Dermis blood vessel endothelial cell (primary cell): Measurements from ENCODE around the gene HERC2. TPM values are rescaled to one million over a fixed set of nuclear protein-coding genes. Genes with fewer than 3 reads are reported as not detected.
"Not testable (repeated sequence)": the region's sequence is repeated elsewhere in the genome, so short reads cannot be mapped to it uniquely, and the experiment has no call there.

ENCODE experiments used
- DNase-seq: peaks from one replicate; pipeline ENCODE4 v3.0.0; 2010
- total RNA-seq: library from RNA; depleted of rRNA; stranded (reverse); fragments of >200 nt; gene quantifications from 2 replicates; pipeline ENCODE4 v1.2.3, GENCODE V29; 2014

The HERC2 gene, protein sequence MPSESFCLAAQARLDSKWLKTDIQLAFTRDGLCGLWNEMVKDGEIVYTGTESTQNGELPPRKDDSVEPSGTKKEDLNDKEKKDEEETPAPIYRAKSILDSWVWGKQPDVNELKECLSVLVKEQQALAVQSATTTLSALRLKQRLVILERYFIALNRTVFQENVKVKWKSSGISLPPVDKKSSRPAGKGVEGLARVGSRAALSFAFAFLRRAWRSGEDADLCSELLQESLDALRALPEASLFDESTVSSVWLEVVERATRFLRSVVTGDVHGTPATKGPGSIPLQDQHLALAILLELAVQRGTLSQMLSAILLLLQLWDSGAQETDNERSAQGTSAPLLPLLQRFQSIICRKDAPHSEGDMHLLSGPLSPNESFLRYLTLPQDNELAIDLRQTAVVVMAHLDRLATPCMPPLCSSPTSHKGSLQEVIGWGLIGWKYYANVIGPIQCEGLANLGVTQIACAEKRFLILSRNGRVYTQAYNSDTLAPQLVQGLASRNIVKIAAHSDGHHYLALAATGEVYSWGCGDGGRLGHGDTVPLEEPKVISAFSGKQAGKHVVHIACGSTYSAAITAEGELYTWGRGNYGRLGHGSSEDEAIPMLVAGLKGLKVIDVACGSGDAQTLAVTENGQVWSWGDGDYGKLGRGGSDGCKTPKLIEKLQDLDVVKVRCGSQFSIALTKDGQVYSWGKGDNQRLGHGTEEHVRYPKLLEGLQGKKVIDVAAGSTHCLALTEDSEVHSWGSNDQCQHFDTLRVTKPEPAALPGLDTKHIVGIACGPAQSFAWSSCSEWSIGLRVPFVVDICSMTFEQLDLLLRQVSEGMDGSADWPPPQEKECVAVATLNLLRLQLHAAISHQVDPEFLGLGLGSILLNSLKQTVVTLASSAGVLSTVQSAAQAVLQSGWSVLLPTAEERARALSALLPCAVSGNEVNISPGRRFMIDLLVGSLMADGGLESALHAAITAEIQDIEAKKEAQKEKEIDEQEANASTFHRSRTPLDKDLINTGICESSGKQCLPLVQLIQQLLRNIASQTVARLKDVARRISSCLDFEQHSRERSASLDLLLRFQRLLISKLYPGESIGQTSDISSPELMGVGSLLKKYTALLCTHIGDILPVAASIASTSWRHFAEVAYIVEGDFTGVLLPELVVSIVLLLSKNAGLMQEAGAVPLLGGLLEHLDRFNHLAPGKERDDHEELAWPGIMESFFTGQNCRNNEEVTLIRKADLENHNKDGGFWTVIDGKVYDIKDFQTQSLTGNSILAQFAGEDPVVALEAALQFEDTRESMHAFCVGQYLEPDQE (N-terminal part only)
- total RNA-seq = 64.0 and 102 TPM in 2 replicates

DNA sequence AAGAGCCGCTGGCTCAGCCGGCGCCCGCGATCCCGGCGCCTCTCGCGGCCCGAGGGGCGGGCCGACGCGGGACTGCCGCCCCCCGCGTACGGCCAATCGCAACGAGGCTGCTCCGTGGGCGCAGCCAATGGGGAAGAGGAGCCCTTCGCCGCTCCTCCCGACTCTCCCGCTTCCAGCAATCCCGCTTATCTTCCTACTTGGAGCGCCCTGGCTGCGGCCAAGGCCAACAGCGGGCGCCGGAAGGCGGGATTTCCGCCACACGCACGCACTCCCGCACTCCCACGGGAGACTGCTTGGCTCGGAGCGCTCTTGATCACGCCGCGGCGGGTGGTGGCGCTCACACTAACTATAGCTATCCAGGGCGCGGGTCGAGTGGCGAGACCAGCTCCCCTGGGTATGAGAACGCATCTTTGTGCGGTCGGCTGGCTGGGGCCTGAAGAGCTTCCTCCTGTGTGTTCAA, at the start of gene HERC2:
TSS of gene HERC2 (minus strand) at position 51 of the 460 bp plus-strand sequence. CDS start 746 bp downstream, outside the sequence.
- not testable (repeated sequence) for DNase-seq

DNA sequence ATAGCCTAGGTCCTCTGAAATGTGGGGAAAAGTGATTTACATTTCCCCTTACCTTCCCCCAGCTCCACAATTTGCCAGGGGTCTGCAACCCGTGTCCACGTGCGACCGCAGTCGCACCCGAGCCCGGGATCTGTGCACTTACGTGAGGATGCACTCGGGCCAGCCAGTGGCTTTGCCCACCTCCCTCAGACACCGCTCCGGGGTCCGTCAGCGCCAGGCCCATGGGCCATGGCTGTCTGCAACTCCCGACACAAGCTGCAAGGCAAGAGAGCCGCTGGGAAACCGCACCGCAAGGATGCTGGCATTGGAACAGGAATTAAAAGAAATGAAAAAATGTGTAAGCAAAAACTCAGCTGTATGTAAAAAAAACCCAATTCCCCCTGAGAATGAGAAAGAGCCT, 43.5 kb upstream of the HERC2 start:
- DNase-seq = not testable (repeated sequence)

DNA sequence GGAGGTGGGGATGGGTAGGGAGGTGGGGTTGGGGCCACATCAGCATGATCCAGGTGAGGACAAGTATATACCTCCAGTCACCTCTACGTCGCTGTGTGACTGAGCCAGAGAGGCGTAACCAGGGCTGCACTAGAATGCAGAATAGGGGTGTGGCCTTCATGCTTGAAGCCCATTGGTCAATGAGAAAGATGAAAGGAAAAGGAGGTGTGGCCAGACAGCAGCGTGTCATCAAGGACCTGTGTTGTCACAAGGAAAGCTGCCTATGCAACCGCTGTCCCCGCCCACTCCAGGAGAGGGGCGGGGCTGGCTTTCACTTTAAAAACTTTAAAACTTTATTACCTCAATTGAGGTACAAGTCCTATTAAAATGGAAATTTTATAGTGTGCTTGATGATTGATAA, 36.0 kb upstream of the HERC2 start, which contains the start of gene GOLGA6L24:
TSS of gene GOLGA6L24 (minus strand) at position 101 of the 400 bp plus-strand sequence. CDS start at position 40, 61 bp downstream.
- DNase-seq = not testable (repeated sequence)

DNA sequence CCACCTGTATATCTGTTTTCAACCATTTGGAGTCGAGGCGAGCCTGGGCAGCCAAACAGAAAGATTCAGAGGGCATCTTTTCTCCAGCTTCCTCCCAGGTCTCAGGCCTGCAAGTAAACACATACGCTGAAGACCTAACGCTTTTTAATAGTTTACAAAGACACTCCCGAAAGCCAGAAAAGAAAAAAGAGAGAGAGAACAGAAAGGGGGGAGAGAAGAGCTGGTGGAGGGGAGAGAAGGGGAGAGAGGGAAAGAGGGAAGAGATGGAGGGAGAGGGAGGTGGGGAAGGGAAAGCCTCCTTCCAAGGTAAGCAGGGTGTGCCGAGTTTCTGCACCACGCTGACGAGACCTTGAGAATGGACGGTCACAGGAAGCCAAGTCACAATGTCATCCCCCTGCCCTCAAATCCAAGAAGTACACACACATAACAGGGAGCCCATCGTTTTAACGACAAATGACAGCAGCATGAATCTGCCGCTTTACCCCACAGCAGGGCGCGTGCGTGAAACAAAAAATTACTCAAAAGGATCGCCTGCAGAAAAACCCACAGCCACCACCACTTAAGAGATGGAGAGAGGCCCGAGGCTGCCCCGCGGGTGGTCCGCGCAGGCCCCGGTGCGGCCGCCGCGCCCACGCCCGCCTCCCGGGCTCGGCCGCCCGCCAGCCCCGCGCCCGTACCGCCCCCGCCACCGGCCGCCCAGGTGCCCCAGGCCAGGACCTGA, 461 bp downstream of the HERC2 start:
- DNase-seq = not testable (repeated sequence)

DNA sequence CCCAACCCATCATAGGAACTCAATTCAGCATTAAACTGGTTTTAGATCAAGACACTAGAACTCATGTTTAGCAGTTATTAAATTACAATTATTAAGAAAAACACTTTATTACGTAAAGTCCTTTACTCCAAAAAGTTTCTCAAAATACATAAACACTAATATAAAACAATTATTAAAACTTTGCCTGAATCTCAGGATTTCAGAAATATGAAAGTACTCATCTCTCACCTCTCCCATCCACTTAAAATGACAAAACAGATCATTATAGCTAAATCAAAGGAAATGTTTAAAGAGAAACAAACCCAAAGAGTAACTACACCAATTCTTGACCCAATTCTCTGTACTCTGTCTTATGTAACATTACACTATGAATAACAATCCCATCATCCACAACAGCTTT, 2.3 kb downstream of the HERC2 start:
- DNase-seq = not testable (repeated sequence)

DNA sequence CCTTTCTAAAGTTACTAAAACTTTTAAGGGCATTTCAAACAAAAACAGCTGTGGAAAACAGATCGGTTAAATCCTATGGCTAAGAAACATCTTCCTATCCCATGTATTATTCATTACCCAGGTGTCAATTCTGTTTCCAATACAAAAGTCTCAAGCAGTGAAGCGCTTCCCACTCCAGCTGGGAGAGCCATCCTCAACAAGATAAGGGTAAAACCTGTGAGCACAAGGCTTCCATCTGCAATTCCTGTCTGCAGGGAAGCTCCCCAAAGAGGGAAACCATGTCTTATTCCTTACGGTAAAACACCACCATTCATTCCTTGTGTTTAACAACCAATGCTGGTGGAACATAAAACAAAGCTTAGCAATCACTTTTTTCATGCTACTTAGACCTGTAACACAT, 3.2 kb downstream of the HERC2 start:
- not testable (repeated sequence) for DNase-seq

DNA sequence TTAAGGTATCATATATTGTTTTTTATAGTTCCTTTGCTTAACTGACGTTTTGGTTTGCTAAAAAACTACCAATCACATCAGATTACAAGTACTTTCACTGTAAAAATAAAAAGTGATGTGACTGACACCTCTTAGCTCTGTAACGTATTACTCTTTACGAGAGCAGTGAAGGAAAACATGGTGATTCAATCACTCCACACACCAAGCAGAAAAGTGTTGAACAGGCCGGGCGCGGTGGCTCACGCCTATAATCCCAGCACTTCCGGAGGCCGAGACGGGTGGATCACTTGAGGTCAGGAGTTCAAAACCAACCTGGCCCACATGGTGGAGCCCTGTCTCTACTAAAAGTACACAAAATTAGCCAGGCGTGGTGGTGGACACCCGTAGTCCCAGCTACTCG, 3.9 kb downstream of the HERC2 start:
- DNase-seq = not testable (repeated sequence)

DNA sequence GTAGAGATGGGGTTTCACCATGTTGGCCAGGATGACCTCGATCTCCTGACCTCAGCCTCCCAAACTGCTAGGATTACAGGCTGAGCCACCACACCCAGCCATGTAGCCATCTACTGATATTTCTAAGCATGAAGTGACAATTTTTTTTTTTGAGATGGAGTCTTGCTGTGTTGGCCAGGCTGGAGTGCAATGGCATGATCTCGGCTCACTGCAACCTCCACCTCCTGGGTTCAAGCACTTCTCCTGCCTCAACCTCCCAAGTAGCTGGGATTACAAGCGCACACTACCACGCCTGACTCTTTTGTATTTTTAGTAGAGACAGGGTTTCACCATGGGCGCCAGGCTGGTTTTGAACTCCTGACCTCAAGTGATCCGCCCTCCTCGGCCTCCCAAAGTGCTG, 5.0 kb downstream of the HERC2 start:
- DNase-seq = not testable (repeated sequence)

DNA sequence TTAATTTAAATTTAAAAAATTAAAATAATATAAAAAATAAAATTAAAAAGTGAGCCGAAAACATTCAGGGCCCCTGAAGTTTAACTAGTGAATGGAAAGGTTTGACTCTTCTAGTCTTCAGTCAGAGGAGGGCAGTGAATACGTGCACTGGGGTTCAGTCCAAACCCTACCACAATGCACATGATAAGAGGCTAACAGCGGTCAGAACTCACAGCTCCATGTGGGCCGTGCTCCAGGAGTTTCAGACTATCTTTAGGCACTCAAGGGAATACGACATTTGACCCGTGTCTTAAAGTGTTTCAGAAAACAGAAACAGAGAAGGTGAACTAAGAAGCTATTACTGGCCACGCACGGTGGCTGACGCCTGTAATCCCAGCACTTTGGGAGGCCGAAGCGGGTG, 11.5 kb downstream of the HERC2 start:
- DNase-seq = not testable (repeated sequence)

DNA sequence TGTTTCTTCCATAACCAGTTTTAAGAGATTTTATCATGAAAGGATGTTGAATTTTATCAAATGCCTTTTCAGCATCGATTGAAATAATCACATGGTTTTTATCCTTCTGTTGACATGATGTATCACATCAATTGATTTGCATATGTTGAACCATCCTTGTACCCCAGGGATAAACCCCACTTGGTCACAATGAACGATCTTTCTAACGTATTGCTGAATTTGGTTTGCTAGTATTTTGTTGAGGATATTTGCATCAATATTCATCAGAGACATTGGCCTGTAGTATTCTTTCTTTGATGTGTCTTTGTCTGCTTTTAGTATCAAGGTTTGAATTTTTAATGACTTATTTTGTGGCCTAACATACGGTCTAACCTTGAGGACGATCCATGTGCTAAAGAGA, 13.3 kb downstream of the HERC2 start:
- not testable (repeated sequence) for DNase-seq

DNA sequence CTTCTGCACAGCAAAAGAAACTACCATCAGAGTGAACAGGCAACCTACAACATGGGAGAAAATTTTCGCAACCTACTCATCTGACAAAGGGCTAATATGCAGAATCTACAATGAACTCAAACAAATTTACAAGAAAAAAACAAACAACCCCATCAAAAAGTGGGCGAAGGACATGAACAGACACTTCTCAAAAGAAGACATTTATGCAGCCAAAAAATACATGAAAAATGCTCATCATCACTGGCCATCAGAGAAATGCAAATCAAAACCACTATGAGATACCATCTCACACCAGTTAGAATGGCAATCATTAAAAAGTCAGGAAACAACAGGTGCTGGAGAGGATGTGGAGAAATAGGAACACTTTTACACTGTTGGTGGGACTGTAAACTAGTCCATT, 16.3 kb downstream of the HERC2 start:
- DNase-seq = not testable (repeated sequence)

DNA sequence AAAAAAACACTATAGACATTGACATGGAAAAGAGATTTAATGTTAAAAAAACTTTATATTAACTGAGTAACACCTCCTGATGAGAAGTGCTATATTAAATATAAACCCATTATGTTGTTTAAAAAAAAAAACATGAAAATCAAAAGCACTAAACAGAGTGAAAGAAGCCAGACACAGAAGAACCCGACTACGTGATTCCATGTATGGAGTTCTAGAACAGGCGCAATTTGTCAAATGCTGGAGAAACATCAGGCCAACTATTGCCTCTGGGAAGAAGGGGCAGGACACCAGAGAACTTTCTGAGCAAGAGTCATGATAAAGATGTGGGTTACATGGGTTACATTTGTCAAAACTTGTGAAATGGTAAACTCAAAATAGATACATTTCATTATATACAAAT, 24.5 kb downstream of the HERC2 start:
- not testable (repeated sequence) for DNase-seq

DNA sequence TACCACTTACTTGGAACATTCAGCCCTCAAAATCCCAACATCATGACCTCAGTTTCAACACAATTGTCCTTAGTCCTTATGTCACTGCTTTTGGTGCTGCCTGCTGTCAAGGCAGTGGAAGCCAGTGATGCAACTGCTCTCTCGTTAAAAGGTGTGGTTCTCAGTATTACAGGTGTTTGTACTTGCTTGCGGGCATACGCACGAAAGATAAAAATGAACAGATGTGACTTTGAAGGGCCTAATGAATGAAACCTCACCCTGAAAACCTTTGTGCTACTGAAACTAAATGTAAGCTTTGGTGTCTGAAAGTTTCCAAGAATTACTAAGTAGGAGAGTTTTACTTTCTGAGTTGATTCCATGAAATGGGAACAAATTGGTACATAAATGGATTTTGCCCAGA, 25.2 kb downstream of the HERC2 start:
- DNase-seq = not testable (repeated sequence)

DNA sequence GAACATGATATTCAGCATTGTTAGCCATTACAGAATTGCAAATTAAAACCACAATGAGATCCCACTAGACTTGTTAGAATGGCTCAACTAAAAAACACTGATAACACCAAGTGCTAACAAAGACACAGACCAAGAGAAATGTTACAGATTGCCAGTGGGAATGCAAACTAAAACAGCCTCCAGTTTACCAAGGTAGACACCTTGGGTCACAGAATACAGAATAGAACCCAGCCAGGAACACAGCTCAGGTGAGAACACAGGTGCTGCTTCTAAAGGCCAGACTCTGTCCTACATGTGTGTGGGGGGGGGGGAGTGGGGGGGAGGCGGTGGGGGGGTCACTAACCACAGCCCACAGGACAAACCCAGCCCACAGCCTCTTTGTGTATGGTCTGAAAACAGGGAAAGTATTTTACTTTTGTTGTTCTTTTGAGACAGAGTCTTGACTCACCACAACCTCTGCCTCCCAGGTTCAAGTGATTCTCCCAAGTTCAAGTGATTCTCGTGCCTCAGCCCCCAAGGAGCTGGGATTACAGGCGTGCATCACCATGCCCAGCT, 26.9 kb downstream of the HERC2 start:
- not testable (repeated sequence) for DNase-seq

DNA sequence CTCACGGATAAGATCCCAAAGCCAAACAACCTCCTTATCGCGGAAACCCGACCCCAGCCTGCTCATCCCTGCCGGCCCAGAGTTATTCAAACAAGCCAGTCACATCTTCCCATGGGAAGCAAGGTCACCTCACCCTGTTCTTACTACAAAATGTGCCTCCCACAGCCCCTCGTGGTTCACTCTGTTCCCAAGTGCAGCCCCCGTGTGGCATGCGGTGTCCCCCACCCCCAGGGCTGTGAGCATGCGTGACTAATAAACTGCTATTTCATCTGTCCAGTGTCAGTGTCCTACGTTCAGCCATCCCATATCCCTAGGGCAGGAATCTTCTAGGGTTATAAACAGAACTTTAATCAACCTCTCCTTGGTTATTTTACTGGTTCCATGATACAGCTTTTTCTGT, 27.4 kb downstream of the HERC2 start:
- DNase-seq = not testable (repeated sequence)

DNA sequence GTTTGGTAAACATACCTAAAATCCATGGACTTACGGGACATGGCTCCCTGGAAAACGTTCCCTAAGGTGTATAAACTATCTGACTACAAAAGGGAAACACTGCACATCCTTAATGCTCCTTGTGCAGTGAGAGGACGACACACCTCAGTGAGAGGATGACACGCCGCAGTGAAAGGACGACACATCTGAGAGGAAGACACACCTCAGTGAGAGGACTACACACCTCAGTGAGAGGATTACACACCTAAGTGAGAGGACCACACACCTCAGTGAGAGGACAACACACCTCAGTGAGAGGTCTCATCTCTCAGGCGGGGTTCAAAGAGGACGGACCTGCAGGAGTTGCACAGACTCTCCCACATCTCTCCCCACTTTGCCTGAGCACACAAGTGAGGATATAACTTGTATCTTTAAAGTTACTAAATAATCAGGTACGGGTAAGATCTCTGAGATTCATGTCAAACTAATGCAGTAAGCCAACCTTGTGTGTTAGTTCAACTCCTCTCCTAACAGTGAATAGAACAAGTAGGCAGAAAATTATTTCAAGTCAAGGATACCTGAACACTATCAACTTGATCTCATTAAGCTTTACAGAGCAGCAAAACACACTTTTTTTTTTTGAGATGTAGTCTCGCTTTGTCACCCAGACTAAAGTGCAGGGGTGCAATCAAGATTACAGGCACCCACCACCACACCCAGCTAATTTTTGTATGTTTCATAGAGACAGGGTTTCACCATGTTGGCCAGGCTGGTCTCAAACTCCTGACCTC, 32.1 kb downstream of the HERC2 start:
- no peak for DNase-seq

DNA sequence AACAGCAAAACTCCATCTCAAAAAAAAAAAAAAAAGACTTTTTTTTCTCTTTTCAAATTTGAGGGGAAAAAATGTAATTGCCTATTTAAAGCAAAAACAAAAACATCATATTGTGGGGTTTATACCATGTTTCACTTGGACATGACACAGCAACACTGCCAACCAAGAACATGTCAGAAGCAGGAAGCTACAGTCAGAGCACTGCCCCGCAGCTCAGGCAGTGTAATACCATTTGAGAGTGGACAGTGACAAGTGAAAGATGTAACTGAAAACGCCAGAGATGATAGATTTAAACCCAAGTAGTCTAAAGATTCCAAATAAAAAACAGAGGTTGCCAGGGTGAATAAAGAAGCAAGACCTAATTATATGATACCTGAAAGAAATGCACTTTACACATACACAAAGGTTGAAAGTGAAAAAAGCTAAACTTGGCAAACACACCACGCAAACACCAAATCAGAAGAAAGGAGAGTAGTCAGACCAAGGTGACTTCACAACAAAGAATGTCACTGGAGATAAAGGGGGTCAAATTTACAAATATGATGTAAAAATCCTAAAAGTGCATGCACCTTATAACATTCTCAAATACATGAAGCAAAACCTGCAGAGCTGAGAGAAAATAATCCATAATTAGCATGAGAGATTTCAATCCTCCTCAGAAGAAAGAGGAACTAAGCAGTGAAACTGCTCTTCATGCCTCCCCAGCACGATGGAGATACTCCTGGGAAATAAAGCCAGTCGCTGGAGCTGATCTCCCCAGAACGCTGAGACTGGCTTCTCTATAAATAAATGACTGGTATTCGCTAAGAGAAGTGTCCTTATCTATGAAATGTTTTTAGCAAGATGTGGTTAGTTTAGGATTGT, 32.9 kb downstream of the HERC2 start:
- not testable (repeated sequence) for DNase-seq

DNA sequence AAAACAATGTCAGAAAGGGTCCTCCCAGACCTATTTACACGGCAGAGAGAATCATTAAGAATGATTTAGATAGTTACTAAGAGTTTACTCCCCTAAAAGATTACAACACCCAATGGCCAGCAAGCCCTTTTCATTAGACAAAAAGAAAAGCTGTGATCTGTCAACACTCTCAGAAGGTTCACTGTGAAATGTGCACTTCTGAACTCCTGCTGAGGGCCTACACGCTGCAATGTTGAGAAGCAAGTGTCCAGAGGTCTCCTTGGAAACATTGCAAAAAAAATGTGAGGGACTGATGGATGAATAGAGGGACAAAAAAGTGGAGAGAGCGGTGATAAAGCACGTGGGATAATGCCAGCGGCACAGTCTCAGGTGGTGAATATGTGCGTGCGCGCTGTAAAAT, 35.3 kb downstream of the HERC2 start:
- not testable (repeated sequence) for DNase-seq

DNA sequence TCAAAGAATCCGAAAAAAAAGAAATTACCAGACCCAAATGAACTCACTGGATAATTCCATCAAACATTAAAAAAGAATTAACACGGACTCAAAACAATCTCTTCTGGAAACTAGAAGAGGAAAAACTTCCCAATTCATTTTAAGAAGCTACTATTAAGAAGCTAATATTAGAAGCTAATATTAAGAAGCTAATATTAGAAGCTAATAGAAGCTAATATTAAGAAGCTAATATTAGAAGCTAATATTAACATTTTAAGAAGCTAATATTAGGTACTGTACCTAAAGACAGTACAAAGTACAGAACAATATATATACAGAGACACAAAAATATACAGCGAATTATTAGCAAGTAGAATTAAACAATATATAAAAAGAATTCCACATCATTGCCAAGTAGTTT, 35.9 kb downstream of the HERC2 start:
- DNase-seq = no peak
